GM19372 (cell line): Measurements from ENCODE around the gene PLXNA2.

Experiments used
- ATAC-seq: cut with Tn5 transposase; IDR thresholded peaks from one replicate; pipeline ENCODE4 v1.9.1; 2021; ENCODE audit warnings: mild to moderate bottlenecking, low read depth, moderate library complexity; ENCODE audit not compliant: unreplicated experiment

PLXNA2 gene

DNA sequence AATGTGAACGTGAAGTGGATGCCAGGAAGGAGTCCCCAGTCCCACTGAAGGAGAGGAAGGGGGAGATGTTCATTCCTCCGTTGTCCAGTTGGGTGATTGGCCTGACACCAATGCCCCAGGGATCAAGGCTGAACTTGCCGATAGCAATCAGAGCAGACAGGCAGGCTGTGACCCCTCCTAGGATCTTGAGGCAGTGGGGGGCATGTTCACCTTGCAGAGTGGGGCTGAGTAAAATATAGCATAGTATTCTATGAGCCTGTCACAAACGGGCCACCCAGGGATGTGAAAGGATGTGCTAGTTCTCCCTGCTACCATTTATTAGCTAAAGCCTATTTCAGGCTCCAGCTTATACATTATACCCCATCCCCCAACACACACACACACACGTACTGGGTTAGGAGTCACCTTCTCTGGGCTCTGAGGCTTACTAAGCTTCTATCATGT lies 252.6 kb downstream of the PLXNA2 start:
- no peak for ATAC-seq

DNA sequence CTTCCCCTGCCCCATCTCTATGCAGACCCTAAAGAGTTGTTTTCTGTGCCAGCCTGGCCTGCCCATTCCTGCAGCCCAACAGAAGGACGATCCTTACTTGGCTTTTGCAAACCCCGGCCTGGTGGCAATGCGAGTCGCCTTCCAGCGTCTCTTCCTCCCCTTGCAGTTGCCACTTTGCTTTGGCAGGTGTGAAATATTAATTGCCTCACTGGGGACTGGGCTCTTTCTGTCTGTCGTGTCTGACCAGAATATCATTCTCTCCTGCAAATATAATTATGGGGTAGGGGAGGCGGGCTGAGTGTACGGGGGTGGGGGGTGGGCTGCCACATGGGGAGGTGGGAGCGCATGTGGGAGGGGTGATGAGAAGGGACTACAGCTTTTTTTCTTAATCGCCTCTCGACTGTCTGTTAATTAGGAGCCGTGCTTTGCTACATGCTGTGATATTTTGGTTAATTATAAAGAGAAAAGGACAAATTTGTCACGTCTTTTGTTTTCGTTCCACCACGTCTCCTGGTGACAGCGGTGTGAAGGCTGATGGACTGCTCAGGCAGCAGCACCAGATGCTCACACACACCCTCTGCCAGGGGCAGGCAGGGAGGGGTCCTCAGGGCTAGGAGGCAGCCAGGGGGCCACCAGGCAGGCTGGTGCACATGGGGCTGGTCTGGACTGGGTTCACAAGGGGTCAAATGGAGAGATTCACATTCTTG lies 253.2 kb downstream of the PLXNA2 start:
- ATAC-seq, result no peak

DNA sequence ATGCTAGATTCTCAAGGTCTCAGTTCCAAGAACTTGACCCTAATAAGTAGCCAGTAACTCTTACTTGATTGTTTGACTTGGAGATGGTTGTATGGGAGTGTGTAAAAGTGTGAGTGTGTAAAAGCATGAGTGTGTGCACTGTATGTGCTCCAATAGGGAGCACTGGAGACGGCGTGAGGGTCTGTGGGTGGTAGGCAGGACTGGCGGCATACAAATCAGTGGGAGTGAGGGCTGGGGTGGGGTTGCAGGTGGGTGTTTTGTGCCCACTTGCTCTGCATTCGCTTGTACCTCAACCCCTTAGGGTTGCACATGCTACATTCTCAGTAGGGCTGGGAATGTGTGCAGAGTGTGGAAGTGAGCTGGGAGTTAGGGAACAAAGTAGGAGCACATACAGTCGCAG lies 253.7 kb downstream of the PLXNA2 start:
- no peak for ATAC-seq

DNA sequence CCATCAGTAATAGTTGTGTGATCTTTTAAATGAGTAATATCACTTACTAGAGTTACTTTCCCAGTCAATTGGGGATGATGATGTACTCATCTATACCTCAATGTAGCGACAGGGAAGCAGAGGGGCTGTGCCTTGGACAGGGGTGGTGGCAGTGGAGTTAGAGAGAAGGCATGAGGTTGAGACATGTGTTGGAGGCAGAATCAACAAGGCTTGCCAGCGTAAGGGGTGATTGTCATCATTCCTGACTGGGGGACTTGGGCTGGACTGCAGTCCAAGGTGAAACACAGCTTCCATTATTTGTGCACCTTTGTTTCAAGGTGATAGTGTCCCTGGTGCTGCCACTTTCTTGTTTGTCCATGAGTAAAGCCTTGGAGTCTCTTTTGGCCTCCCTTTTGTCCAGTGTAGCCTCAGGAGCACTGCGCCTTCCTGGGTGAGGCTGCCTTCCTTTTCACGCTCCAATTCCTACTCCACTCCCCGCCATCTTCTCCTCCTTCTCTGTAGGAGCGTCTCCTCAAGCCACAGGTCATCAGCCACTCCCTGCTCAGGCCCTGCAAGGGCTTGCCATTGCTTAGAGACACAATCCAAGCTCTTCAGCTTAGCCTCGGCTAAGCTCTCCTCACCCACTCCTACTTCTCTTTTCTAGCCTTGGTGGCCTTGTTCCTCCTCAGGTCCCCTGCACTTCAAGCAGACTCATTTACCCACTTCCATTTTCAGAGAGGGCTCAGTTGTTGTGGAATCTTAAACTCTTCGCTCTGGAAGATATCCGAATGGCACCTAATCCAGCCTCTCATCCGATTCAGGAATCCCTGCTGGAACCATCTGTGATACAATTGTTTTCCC lies 255.6 kb downstream of the PLXNA2 start:
- ATAC-seq, result no peak

DNA sequence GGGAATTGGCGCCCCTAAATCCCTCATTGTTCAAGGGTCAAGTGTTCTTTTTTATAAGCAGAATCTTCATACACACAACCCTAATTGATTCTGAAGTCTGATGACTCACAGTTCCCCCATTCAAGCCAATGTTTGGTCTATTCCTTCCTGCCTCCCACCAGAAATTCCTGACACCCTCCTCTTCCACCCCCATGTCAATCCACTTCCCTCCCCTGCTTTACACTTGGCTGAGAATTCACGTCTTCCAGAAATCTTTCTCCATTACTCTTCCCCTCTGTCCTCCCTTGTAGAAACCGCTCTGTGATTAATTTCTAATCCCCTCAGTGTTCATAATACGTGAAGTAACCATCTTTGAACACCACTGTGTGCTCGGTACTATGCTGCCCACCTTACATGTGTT lies 257.0 kb downstream of the PLXNA2 start:
- ATAC-seq, result no peak

DNA sequence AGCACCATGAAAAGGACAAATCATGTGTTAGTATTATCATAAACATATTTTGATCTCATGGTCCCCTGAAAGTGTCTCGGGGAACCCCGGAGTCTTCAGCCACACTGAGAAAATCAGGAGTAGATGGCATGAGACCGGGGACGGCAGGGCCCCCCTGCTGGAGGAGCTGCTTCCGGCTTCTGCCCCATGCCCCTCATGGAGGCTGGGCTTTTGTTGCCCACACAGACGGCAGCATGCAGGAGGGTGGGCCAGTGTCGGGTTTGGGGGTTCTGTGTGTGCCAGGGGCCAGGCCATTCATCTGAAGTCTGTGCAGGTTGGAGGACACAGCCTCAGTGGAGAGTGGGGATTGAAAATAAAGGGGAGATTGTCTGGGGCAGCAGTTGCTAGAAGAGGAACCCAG lies 258.2 kb downstream of the PLXNA2 start:
- no peak for ATAC-seq

DNA sequence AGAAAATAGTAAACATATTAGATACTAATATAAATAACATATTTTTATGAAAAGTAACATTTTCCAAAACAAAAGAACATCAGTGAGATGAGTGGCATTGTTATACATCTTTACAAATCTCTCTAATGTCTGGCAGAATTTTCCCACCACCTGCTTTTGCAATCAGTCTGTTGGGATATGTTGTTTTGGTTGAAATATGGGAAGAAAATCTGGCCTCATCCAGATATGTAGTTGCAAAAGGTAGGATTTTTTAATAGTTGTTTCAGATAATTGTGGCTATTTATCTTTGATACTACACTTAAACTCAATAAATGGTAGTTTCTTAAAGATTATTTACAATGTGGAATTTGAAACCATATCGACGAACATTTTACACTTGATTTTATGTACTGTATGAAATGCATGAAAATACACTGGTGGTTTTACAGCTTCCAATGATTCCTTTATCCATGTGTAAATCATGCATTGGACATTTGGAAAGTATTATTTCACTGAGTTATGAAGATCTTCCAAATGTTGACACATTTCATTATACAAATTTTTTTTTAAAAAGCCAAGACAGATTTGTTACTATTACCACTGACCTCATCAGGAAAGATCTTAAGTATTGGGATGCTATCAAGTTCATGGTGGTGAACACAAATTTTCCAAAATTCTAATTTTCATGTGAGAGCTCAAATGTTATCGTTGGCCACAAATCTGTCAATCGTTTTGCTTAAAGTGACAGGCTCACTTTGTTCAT lies 259.2 kb downstream of the PLXNA2 start:
- no peak for ATAC-seq

DNA sequence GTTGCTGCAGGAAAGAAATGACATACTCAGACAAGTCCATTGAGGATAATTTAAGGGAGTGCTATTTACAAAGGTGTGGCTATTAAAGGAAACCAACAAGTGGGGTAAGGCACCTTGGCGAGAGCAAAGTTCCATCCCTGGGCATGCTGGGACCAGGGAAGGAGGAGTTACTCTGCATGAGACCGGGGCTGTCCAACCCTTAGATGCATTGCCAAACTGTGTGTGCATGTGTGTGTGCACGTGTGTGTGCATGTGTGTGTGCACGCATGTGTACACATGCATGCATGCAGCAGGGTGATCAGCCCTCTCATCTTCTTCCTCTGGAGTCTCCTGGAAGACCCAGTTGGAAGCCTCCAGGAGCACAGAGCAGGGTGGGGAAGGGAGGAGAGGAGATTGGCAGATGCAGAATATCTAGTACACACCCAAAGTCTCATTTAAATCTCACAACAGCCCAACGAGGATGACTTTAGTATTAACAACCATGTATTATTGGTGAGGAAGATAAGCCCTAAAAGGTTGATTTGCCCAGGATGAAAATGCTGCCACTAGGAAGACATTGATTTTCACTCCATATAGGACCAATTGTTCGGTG lies 261.0 kb downstream of the PLXNA2 start:
- no peak for ATAC-seq

DNA sequence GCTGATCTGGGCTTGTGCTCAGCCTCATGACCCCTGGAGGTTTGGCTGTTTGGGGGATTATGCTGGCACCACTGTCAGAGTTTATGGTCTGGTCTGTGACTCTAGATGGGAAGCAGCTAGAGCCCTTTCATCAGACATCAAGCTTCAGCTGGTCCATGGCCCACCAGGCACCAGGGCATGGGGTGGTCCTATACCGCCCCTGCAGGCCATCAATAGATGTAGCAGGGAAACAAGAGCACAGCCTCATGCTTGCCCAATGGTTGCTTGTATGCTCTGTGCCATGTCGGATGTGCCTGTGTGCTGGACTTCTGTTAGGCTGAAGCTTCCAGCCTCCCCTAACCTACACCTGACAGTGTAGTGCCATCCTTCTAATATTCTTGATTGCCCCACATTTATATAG lies 262.2 kb downstream of the PLXNA2 start:
- peak; percentile 68 for ATAC-seq

DNA sequence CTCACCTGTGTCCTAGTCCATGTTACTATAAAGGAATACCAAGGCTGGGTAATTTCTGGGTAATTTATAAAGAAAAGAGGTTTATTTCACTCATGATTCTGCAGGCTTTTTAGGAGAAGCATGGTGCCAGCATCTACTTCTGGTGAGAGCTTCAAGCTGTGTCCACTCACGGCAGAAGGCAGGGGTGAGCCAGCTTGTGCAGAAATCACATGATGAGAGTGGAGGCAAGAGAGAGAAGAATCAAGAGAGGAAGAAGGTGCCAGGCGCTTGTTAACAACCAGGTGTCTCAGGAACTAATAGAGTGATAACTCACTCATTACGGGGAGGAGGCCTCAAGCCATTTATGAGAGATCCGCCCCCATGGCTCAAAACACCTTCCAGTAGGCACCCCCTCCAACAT lies 265.7 kb downstream of the PLXNA2 start:
- no peak for ATAC-seq

DNA sequence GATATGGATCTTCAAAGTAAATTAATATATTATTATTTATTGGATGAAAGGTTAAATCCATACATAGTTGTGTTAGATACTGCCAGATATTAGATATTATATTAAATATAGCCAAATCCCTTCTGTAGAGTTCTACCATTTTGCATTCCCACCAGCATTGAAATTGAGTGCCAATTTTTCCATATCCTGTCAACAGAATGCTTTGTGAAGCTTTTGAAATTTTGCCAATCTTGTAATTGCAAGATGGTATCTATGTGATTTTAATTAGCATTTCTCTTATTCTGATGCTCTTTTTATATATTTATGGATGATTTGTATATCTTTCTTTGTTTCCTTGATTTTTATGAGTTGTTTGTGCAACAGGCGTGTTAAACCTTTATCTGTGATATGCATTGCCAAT lies 266.3 kb downstream of the PLXNA2 start:
- no peak for ATAC-seq

DNA sequence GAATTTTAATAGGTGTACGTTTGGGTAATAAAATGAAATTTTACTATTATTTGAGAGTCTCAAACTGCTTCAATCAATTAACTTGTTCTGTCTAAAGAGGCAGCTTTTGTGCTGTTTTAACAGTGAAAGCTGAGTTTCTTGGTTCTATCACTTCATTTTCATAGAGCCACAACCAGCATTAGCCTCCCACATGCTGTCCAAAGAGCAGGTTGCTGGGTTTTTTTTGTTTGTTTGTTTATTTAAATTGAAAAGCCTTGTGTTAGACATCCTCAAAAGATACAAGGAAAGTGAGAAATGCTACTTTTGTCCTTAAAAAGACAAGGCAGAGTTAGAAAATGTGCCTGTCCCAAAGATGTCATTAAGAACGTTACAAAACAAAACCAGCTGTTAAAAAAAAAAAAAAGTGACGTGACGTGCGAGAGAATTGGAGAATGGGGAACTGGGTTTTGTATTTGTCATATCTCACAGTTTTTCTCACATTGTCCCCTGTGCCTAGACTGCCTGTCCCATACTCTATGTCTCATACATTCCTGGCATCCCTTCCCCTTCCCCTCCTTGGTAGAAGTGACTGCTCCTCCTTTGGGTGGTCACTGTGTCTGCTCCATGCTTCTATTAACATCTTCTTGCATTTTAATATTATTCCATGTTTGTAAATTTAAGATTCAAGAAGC lies 270.2 kb downstream of the PLXNA2 start:
- ATAC-seq, result no peak

DNA sequence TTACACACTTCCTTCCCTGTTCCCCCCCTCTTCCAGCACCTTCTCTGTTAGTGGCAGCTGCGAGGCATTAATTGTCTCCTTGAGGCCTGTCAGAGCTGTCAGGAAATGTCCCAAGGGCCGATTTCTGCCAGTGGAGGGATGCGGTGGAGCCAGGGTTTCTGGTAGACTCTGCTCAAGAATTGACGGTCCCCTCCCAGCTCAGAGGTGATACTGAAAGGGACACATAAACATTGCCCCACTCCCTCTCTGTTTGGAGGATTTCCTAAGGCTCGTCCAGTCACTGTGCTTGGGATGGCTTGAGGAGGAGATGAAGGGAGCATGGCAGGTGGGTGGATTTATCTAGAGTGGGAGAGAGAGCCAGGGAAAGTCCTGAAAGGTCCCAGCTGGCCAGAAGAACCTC lies 271.8 kb downstream of the PLXNA2 start:
- no peak for ATAC-seq
